ENCODE measurements around the gene INSRR. TPM values are rescaled to one million over a fixed set of nuclear protein-coding genes. Genes with fewer than 3 reads are reported as not detected.
A peak's percentile ranks its signal among the peaks of the same experiment; 100 is the strongest.

INSRR gene
- total and polyA plus RNA-seq, 9 of the 15 experiments (the other 6 are each of a cell fraction or from before 2014, with no cell fraction given): 0.03 to 0.18 (median 0.06) TPM; not detected in 3

DNA sequence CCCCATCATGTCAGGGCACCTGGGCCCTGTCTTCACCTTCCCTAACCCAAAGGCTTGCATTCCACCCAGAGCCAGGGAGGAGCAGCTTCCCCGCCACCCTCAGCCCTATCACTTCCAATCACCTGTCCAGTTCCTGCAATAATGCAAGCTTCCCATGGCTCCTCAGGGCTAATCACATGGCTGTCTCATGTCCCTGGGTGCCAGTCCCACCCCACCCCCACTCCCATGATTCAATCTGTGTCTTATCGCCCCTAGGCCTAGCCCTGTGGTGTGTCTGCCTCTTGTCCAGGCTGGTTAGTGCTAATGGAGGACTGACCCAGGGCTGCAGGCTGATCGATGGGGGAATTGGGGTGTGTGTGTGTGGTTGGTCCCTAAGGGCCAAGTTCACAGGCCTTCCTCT is 23.6 kb upstream of the INSRR start (continued):
- TF ChIP-seq, protein P1, sequence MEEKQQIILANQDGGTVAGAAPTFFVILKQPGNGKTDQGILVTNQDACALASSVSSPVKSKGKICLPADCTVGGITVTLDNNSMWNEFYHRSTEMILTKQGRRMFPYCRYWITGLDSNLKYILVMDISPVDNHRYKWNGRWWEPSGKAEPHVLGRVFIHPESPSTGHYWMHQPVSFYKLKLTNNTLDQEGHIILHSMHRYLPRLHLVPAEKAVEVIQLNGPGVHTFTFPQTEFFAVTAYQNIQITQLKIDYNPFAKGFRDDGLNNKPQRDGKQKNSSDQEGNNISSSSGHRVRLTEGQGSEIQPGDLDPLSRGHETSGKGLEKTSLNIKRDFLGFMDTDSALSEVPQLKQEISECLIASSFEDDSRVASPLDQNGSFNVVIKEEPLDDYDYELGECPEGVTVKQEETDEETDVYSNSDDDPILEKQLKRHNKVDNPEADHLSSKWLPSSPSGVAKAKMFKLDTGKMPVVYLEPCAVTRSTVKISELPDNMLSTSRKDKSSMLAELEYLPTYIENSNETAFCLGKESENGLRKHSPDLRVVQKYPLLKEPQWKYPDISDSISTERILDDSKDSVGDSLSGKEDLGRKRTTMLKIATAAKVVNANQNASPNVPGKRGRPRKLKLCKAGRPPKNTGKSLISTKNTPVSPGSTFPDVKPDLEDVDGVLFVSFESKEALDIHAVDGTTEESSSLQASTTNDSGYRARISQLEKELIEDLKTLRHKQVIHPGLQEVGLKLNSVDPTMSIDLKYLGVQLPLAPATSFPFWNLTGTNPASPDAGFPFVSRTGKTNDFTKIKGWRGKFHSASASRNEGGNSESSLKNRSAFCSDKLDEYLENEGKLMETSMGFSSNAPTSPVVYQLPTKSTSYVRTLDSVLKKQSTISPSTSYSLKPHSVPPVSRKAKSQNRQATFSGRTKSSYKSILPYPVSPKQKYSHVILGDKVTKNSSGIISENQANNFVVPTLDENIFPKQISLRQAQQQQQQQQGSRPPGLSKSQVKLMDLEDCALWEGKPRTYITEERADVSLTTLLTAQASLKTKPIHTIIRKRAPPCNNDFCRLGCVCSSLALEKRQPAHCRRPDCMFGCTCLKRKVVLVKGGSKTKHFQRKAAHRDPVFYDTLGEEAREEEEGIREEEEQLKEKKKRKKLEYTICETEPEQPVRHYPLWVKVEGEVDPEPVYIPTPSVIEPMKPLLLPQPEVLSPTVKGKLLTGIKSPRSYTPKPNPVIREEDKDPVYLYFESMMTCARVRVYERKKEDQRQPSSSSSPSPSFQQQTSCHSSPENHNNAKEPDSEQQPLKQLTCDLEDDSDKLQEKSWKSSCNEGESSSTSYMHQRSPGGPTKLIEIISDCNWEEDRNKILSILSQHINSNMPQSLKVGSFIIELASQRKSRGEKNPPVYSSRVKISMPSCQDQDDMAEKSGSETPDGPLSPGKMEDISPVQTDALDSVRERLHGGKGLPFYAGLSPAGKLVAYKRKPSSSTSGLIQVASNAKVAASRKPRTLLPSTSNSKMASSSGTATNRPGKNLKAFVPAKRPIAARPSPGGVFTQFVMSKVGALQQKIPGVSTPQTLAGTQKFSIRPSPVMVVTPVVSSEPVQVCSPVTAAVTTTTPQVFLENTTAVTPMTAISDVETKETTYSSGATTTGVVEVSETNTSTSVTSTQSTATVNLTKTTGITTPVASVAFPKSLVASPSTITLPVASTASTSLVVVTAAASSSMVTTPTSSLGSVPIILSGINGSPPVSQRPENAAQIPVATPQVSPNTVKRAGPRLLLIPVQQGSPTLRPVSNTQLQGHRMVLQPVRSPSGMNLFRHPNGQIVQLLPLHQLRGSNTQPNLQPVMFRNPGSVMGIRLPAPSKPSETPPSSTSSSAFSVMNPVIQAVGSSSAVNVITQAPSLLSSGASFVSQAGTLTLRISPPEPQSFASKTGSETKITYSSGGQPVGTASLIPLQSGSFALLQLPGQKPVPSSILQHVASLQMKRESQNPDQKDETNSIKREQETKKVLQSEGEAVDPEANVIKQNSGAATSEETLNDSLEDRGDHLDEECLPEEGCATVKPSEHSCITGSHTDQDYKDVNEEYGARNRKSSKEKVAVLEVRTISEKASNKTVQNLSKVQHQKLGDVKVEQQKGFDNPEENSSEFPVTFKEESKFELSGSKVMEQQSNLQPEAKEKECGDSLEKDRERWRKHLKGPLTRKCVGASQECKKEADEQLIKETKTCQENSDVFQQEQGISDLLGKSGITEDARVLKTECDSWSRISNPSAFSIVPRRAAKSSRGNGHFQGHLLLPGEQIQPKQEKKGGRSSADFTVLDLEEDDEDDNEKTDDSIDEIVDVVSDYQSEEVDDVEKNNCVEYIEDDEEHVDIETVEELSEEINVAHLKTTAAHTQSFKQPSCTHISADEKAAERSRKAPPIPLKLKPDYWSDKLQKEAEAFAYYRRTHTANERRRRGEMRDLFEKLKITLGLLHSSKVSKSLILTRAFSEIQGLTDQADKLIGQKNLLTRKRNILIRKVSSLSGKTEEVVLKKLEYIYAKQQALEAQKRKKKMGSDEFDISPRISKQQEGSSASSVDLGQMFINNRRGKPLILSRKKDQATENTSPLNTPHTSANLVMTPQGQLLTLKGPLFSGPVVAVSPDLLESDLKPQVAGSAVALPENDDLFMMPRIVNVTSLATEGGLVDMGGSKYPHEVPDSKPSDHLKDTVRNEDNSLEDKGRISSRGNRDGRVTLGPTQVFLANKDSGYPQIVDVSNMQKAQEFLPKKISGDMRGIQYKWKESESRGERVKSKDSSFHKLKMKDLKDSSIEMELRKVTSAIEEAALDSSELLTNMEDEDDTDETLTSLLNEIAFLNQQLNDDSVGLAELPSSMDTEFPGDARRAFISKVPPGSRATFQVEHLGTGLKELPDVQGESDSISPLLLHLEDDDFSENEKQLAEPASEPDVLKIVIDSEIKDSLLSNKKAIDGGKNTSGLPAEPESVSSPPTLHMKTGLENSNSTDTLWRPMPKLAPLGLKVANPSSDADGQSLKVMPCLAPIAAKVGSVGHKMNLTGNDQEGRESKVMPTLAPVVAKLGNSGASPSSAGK (IDR thresholded peaks at IDR 0.05): peak; percentile 56
- TF ChIP-seq FOXK2 (conservative IDR thresholded peaks at IDR 0.05 in 1 of 2, IDR thresholded peaks at IDR 0.05 in 1 of 2; ENCODE audit: low read depth in 2 of 2) (no peak), ZNF436 (CRISPR knock-in tag; IDR thresholded peaks at IDR 0.05) (no peak), ETS2 (tag; IDR thresholded peaks at IDR 0.05; ENCODE audit: borderline replicate concordance, poor library complexity, severe bottlenecking) (no peak), NBN (IDR thresholded peaks at IDR 0.05; ENCODE audit: low read depth) (no peak), FOSL1 (tag; conservative IDR thresholded peaks at IDR 0.05) (peak; percentile 49), PML (IDR thresholded peaks at IDR 0.05; ENCODE audit: low read length) (no peak), CCAR2 (IDR thresholded peaks at IDR 0.05; ENCODE audit: low read depth, low read length) (no peak), CBFA2T2 (conservative IDR thresholded peaks at IDR 0.05) (peak; percentile 20), XRCC5 (IDR thresholded peaks at IDR 0.05; ENCODE audit: low read depth, low read length) (no peak), ZSCAN32 (CRISPR knock-in tag; IDR thresholded peaks at IDR 0.05) (no peak), MEIS2 (IDR thresholded peaks at IDR 0.05; ENCODE audit: partially characterized antibody) (no peak), ZNF766 (CRISPR knock-in tag; conservative IDR thresholded peaks at IDR 0.05) (0 out of 2 replicates have a peak, but pooled peaks have one; percentile 53), HMGN3 (IDR thresholded peaks at IDR 0.05; ENCODE audit: borderline replicate concordance, extremely low read depth, insufficient read length, low read depth, low read length) (no peak)
- TF ChIP-seq, protein P2, sequence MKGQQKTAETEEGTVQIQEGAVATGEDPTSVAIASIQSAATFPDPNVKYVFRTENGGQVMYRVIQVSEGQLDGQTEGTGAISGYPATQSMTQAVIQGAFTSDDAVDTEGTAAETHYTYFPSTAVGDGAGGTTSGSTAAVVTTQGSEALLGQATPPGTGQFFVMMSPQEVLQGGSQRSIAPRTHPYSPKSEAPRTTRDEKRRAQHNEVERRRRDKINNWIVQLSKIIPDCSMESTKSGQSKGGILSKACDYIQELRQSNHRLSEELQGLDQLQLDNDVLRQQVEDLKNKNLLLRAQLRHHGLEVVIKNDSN (CRISPR knock-in tag; IDR thresholded peaks at IDR 0.05): no peak
- TF ChIP-seq, protein P3, sequence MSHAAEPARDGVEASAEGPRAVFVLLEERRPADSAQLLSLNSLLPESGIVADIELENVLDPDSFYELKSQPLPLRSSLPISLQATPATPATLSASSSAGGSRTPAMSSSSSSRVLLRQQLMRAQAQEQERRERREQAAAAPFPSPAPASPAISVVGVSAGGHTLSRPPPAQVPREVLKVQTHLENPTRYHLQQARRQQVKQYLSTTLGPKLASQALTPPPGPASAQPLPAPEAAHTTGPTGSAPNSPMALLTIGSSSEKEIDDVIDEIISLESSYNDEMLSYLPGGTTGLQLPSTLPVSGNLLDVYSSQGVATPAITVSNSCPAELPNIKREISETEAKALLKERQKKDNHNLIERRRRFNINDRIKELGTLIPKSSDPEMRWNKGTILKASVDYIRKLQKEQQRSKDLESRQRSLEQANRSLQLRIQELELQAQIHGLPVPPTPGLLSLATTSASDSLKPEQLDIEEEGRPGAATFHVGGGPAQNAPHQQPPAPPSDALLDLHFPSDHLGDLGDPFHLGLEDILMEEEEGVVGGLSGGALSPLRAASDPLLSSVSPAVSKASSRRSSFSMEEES (CRISPR knock-in tag; IDR thresholded peaks at IDR 0.05): no peak

All from K562 (cell line).